SK-N-SH (cell line): ENCODE measurements around the gene SLC16A11. TPM values are rescaled to one million over a fixed set of nuclear protein-coding genes. Genes with fewer than 3 reads are reported as not detected.

Experiments used
- CTCF ChIA-PET: fragments of 300-600, 350-600 bp; formaldehyde crosslinking; extraction: SDS; loops from one replicate; lab custom pipeline; 2021; lab: Yijun Ruan, JAX
- POLR2A ChIA-PET: fragments of 350-600 bp; sonication (Branson Sonifier 250); formaldehyde crosslinking; extraction: SDS; loops from one replicate; lab custom pipeline; 2020; ENCODE audit warnings: antibody characterized with exemption, inconsistent platforms; lab: Yijun Ruan, JAX
- DNase-seq: peaks from one replicate; pipeline ENCODE4 v3.0.0; 2012
- H2AFZ ChIP-seq: fragments of 200-600 bp; sonication (generic); 2 replicates; pipeline ENCODE4 v1.8.1; 2016; ENCODE audit warnings: antibody characterized with exemption, mild to moderate bottlenecking, low read depth
- H3F3A ChIP-seq: fragments of 200-600 bp; sonication (generic); replicated peaks from 2 replicates; pipeline ENCODE3; 2016; ENCODE audit warnings: antibody characterized with exemption, mild to moderate bottlenecking; ENCODE audit not compliant: insufficient read depth
- H3K27ac ChIP-seq, 2 experiments: fragments of 200-500 bp in 1 of 2; fragments of 200-600 bp in 1 of 2; sonication (Bioruptor generic) in 1 of 2; sonication (generic), shearing (Covaris generic) in 1 of 2; 2 replicates each; pipeline versions ENCODE4 v1.5.1 to v1.6.1; 2014 to 2016; ENCODE audit warnings: low read depth in 2 of 2, inconsistent platforms in 1 of 2, low read length in 1 of 2, mild to moderate bottlenecking in 1 of 2, mixed read lengths in 1 of 2
- H3K27me3 ChIP-seq: fragments of 200-600 bp; sonication (generic), shearing (Covaris generic); 2 replicates; pipeline ENCODE4 v1.6.1; 2016; ENCODE audit warnings: mixed run types; ENCODE audit not compliant: insufficient read depth
- H3K36me3 ChIP-seq, 2 experiments: fragments of 200-500 bp in 1 of 2; fragments of 200-600 bp in 1 of 2; sonication (Bioruptor generic) in 1 of 2; sonication (generic) in 1 of 2; replicated peaks in 1 of 2; 2 replicates each; pipeline versions ENCODE3 to v1.5.1; 2014 to 2016; ENCODE audit warnings: low read length in 1 of 2, mild to moderate bottlenecking in 1 of 2; ENCODE audit not compliant: insufficient read depth in 2 of 2, control insufficient read depth in 1 of 2
- H3K4me1 ChIP-seq, 2 experiments: fragments of 200-500 bp in 1 of 2; fragments of 200-600 bp in 1 of 2; sonication (Bioruptor generic) in 1 of 2; sonication (generic), shearing (Covaris generic) in 1 of 2; 2 replicates each; pipeline versions ENCODE4 v1.5.1 to v1.6.1; 2014 to 2016; ENCODE audit warnings: low read depth in 1 of 2, low read length in 1 of 2, mixed run types in 1 of 2; ENCODE audit not compliant: insufficient read depth in 2 of 2, control insufficient read depth in 1 of 2
- H3K4me2 ChIP-seq: fragments of 200-600 bp; sonication (generic), shearing (Covaris generic); 2 replicates; pipeline ENCODE4 v1.6.1; 2017; ENCODE audit warnings: mixed run types
- H3K4me3 ChIP-seq, 2 experiments: fragments of 200-500 bp in 1 of 2; fragments of 200-600 bp in 1 of 2; sonication (Bioruptor generic) in 1 of 2; sonication (generic), shearing (Covaris generic) in 1 of 2; 2 replicates each; pipeline versions ENCODE4 v1.5.1 to v1.8.1; 2014 to 2016; ENCODE audit warnings: low read depth in 2 of 2, inconsistent platforms in 1 of 2, low read length in 1 of 2, mild to moderate bottlenecking in 1 of 2, mixed read lengths in 1 of 2, moderate library complexity in 1 of 2
- H3K79me2 ChIP-seq: fragments of 200-600 bp; sonication (generic); 2 replicates; pipeline ENCODE4 v1.8.1; 2017; ENCODE audit warnings: mild to moderate bottlenecking; ENCODE audit not compliant: insufficient read depth
- H3K9ac ChIP-seq: fragments of 200-600 bp; sonication (generic); 2 replicates; pipeline ENCODE4 v1.6.1; 2017; ENCODE audit warnings: mixed run types
- H3K9me2 ChIP-seq: fragments of 200-600 bp; sonication (generic); 2 replicates; pipeline ENCODE4 v1.6.1; 2017; ENCODE audit warnings: mixed run types
- H3K9me3 ChIP-seq: fragments of 200-600 bp; sonication (generic); 2 replicates; pipeline ENCODE4 v1.6.1; 2017; ENCODE audit warnings: mixed run types, mild to moderate bottlenecking, moderate library complexity
- H4K20me1 ChIP-seq: fragments of 200-600 bp; sonication (generic); 2 replicates; pipeline ENCODE4 v1.6.1; 2017; ENCODE audit warnings: mild to moderate bottlenecking, mixed run types; ENCODE audit not compliant: insufficient read depth
- CHD2 ChIP-seq: fragments of 150-350 bp; IDR thresholded peaks from 2 replicates; pipeline ENCODE4 v1.6.1; 2018; ENCODE audit warnings: low read length; ENCODE audit not compliant: partially characterized antibody
- CTCF ChIP-seq: fragments of 200-600 bp; sonication (generic); IDR thresholded peaks from 2 replicates; pipeline ENCODE4 v1.6.1; 2017; ENCODE audit warnings: antibody characterized with exemption, mild to moderate bottlenecking, moderate library complexity
- EP300 ChIP-seq, 2 experiments: IDR thresholded peaks; 2 replicates each; pipeline versions ENCODE4 v1.4.0 to v1.6.1; 2012; ENCODE audit warnings: borderline replicate concordance in 1 of 2, low read depth in 1 of 2, low read length in 1 of 2
- EZH2phosphoT487 ChIP-seq: fragments of 200-600 bp; sonication (generic); IDR thresholded peaks from 2 replicates; pipeline ENCODE4 v1.6.1; 2017; ENCODE audit warnings: low read depth, mixed run types, mild to moderate bottlenecking, antibody characterized with exemption, moderate library complexity, borderline replicate concordance
- FOSL2 ChIP-seq: IDR thresholded peaks from 2 replicates; pipeline ENCODE4 v1.4.0; 2012; ENCODE audit warnings: low read depth, mild to moderate bottlenecking, moderate library complexity, borderline replicate concordance
- FOXJ3 ChIP-seq: sonication (generic); formaldehyde crosslinking; IDR thresholded peaks from 2 replicates; pipeline ENCODE4 v1.5.1; 2020; ENCODE audit warnings: mild to moderate bottlenecking, missing genetic modification reagents
- FOXM1 ChIP-seq: IDR thresholded peaks from 2 replicates; pipeline ENCODE4 v1.4.0; 2012; ENCODE audit warnings: low read depth, mild to moderate bottlenecking
- GATA2 ChIP-seq: sonication (generic); formaldehyde crosslinking; IDR thresholded peaks from 2 replicates; pipeline ENCODE4 v1.5.0; 2020; ENCODE audit warnings: mild to moderate bottlenecking, missing genetic modification reagents
- JUND ChIP-seq: IDR thresholded peaks from 2 replicates; pipeline ENCODE4 v1.4.0; 2012
- MAX ChIP-seq: IDR thresholded peaks from 2 replicates; pipeline ENCODE4 v1.4.0; 2012; ENCODE audit warnings: low read depth
- MEF2A ChIP-seq: IDR thresholded peaks from 2 replicates; pipeline ENCODE4 v1.4.0; 2012; ENCODE audit warnings: low read depth, borderline replicate concordance
- MXI1 ChIP-seq: IDR thresholded peaks from 2 replicates; pipeline ENCODE4 v1.6.1; 2012; ENCODE audit warnings: mild to moderate bottlenecking, low read depth, low read length, improper control_type of control experiment
- RAD21 ChIP-seq: IDR thresholded peaks from 2 replicates; pipeline ENCODE4 v1.6.1; 2012; ENCODE audit warnings: mild to moderate bottlenecking, low read length
- RFX5 ChIP-seq: IDR thresholded peaks from 2 replicates; pipeline ENCODE4 v1.6.1; 2012; ENCODE audit warnings: mild to moderate bottlenecking, improper control_type of control experiment, low read length
- SIN3A ChIP-seq: IDR thresholded peaks from 2 replicates; pipeline ENCODE4 v1.6.1; 2012; ENCODE audit warnings: low read depth, mild to moderate bottlenecking, low read length, moderate library complexity, borderline replicate concordance
- TAF1 ChIP-seq: IDR thresholded peaks from 2 replicates; pipeline ENCODE4 v1.6.1; 2012; ENCODE audit warnings: low read depth, mild to moderate bottlenecking, low read length, moderate library complexity, borderline replicate concordance
- TCF12 ChIP-seq: IDR thresholded peaks from 2 replicates; pipeline ENCODE4 v1.4.0; 2012
- TEAD4 ChIP-seq: IDR thresholded peaks from 2 replicates; pipeline ENCODE4 v1.4.0; 2012; ENCODE audit warnings: mild to moderate bottlenecking, borderline replicate concordance; ENCODE audit not compliant: insufficient read depth
- WGBS: methylation state at CpG from one replicate; pipeline ENCODE4 v1.1.6; 2017; ENCODE audit warnings: low lambda C conversion rate; 5-methylcytosine and 5-hydroxymethylcytosine counted together
- polyA plus RNA-seq, 3 experiments: library from polyadenylated mRNA; depleted of rRNA; stranded (reverse); fragments of >200 nt; gene quantifications; 2 replicates each; pipeline ENCODE4 v1.2.3, GENCODE V29; 2012
- TF ChIP-seq, protein P1 (sequence below): fragments of 150-350 bp; IDR thresholded peaks from 2 replicates; pipeline ENCODE4 v1.6.1; 2016; ENCODE audit warnings: mild to moderate bottlenecking, low read depth, low read length
- TF ChIP-seq, protein P2 (sequence below): IDR thresholded peaks from 2 replicates; pipeline ENCODE4 v1.4.0; 2012; ENCODE audit warnings: low read depth, borderline replicate concordance
- TF ChIP-seq, protein P3 (sequence below): IDR thresholded peaks from 2 replicates; pipeline ENCODE4; 2012
- TF ChIP-seq, protein P4 (sequence below): IDR thresholded peaks from 2 replicates; pipeline ENCODE4 v1.6.1; 2012; ENCODE audit warnings: mild to moderate bottlenecking, low read depth, low read length, moderate library complexity

SLC16A11 gene
- polyA plus RNA-seq, 1 of the 3 experiments (the other 2 are of a cell fraction), result 0.12 TPM

- TF ChIP-seq, protein P1, sequence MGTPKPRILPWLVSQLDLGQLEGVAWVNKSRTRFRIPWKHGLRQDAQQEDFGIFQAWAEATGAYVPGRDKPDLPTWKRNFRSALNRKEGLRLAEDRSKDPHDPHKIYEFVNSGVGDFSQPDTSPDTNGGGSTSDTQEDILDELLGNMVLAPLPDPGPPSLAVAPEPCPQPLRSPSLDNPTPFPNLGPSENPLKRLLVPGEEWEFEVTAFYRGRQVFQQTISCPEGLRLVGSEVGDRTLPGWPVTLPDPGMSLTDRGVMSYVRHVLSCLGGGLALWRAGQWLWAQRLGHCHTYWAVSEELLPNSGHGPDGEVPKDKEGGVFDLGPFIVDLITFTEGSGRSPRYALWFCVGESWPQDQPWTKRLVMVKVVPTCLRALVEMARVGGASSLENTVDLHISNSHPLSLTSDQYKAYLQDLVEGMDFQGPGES, result no peak
- peak; percentile 68 for TF ChIP-seq MAX
- TF ChIP-seq, protein P2, sequence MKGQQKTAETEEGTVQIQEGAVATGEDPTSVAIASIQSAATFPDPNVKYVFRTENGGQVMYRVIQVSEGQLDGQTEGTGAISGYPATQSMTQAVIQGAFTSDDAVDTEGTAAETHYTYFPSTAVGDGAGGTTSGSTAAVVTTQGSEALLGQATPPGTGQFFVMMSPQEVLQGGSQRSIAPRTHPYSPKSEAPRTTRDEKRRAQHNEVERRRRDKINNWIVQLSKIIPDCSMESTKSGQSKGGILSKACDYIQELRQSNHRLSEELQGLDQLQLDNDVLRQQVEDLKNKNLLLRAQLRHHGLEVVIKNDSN, result no peak
- TF ChIP-seq MEF2A, result no peak
- no peak for TF ChIP-seq FOXM1
- TF ChIP-seq, protein P3, sequence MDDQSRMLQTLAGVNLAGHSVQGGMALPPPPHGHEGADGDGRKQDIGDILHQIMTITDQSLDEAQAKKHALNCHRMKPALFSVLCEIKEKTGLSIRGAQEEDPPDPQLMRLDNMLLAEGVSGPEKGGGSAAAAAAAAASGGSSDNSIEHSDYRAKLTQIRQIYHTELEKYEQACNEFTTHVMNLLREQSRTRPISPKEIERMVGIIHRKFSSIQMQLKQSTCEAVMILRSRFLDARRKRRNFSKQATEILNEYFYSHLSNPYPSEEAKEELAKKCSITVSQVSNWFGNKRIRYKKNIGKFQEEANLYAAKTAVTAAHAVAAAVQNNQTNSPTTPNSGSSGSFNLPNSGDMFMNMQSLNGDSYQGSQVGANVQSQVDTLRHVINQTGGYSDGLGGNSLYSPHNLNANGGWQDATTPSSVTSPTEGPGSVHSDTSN, result peak; percentile 50
- no peak for TF ChIP-seq TCF12
- no peak for TF ChIP-seq RFX5
- TF ChIP-seq FOXJ3, result peak; percentile 72; the same call in 1 of the 2 replicates
- TF ChIP-seq GATA2 (CRISPR knock-in tag), result no peak
- TF ChIP-seq JUND, result no peak
These were observed 29.5 kb downstream of the SLC16A11 start (continued) for GRCh38 chr17:7014261-7014994.

- H3K36me3 ChIP-seq, result peaks cover 0 to 5% of the 10 kb centered on the region in 2 experiments
- H3K9me2 ChIP-seq, result no peaks in the 10 kb centered on the region
- H3K9me3 ChIP-seq, result no peaks in the 10 kb centered on the region
- DNase-seq, result no peak
- peak overlapping the region; percentile 97 for H3K9ac ChIP-seq
- H3K27me3 ChIP-seq, result no peaks in the 10 kb centered on the region
- peaks cover 67% of the 10 kb centered on the region for H3K79me2 ChIP-seq
- no peaks in the 10 kb centered on the region for H4K20me1 ChIP-seq
- 0% methylated on average over 6 of the region's 6 CpGs for WGBS
- peaks cover 12% of the 10 kb centered on the region for H3F3A ChIP-seq
- CTCF ChIA-PET, result interaction anchor here (0.9 to 1.9 kb wide), 3 partner anchors 10 to 101 kb away, joined by 3 to 11 read pairs (median 7); no protein-coding TSS in a partner anchor
- peak overlapping the region; percentile 78 to 85 for H3K4me3 ChIP-seq
- H2AFZ ChIP-seq, result peak overlapping the region; percentile 76
- H3K27ac ChIP-seq, result peak overlapping the region; percentile 95
- H3K4me1 ChIP-seq, result peaks cover 12 to 26% of the 10 kb centered on the region in 2 experiments; a peak in 2 of 4 replicates
- POLR2A ChIA-PET, result no interaction called here
- H3K4me2 ChIP-seq, result peak overlapping the region; percentile 83
- TF ChIP-seq RAD21, result no peak
- TF ChIP-seq EP300 (IDR thresholded peaks at IDR 0.05; ENCODE audit: borderline replicate concordance in 1 of 2, low read depth in 1 of 2, low read length in 1 of 2), result no peak
- TF ChIP-seq TAF1, result no peak
- TF ChIP-seq CTCF, result no peak
- TF ChIP-seq SIN3A, result no peak
- TF ChIP-seq CHD2, result no peak
- TF ChIP-seq MXI1, result no peak
- TF ChIP-seq TEAD4, result no peak
- no peak for TF ChIP-seq FOSL2
- TF ChIP-seq, protein P4, sequence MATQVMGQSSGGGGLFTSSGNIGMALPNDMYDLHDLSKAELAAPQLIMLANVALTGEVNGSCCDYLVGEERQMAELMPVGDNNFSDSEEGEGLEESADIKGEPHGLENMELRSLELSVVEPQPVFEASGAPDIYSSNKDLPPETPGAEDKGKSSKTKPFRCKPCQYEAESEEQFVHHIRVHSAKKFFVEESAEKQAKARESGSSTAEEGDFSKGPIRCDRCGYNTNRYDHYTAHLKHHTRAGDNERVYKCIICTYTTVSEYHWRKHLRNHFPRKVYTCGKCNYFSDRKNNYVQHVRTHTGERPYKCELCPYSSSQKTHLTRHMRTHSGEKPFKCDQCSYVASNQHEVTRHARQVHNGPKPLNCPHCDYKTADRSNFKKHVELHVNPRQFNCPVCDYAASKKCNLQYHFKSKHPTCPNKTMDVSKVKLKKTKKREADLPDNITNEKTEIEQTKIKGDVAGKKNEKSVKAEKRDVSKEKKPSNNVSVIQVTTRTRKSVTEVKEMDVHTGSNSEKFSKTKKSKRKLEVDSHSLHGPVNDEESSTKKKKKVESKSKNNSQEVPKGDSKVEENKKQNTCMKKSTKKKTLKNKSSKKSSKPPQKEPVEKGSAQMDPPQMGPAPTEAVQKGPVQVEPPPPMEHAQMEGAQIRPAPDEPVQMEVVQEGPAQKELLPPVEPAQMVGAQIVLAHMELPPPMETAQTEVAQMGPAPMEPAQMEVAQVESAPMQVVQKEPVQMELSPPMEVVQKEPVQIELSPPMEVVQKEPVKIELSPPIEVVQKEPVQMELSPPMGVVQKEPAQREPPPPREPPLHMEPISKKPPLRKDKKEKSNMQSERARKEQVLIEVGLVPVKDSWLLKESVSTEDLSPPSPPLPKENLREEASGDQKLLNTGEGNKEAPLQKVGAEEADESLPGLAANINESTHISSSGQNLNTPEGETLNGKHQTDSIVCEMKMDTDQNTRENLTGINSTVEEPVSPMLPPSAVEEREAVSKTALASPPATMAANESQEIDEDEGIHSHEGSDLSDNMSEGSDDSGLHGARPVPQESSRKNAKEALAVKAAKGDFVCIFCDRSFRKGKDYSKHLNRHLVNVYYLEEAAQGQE, result no peak
- TF ChIP-seq MEF2A, result no peak
- no peak for TF ChIP-seq EZH2phosphoT487
These were observed 32.0 kb downstream of the SLC16A11 start for GRCh38 chr17:7011942-7012254.
